GM12878 (cell line): Measurements from ENCODE around the gene ATXN1. TPM values are rescaled to one million over a fixed set of nuclear protein-coding genes. Genes with fewer than 3 reads are reported as not detected.

Experiments
- ATAC-seq: fragments of 200-7000 bp; cut with Tn5 transposase; 3 replicates; pipeline ENCODE4 v1.9.1; 2020; ENCODE audit warnings: mild to moderate bottlenecking, moderate library complexity
- BruUV-seq: library from RNA; stranded (reverse); fragments of 400-500 nt; replicated peaks from 2 replicates; lab custom pipeline; 2021; lab: Mats Ljungman, UMichigan
- CTCF ChIA-PET: fragments of 300-600 bp; sonication (Branson Sonifier 250); formaldehyde crosslinking; extraction: SDS; loops from one replicate; lab custom pipeline; 2021; ENCODE audit warnings: inconsistent platforms; lab: Yijun Ruan, JAX
- POLR2A ChIA-PET: fragments of 350-600 bp; formaldehyde crosslinking; extraction: SDS; loops from one replicate; lab custom pipeline; 2021; ENCODE audit warnings: inconsistent platforms; lab: Charles Lee
- RAD21 ChIA-PET: fragments of 300-600 bp; sonication (Branson Sonifier 250); formaldehyde crosslinking; loops from one replicate; lab custom pipeline; 2023; ENCODE audit warnings: antibody characterized with exemption; ENCODE audit not compliant: unreplicated experiment; lab: Charles Lee
- SMC1A ChIA-PET: fragments of 300-600 bp; sonication (Branson Sonifier 250); formaldehyde crosslinking; loops from one replicate; lab custom pipeline; 2023; ENCODE audit not compliant: unreplicated experiment, uncharacterized antibody; lab: Charles Lee
- DNase-seq: peaks from one replicate; pipeline ENCODE4 v3.0.0-alpha.2; 2011; ENCODE audit warnings: low read depth, low spot score
- FAIRE-seq: peaks from 3 replicates; lab custom pipeline; 2011; peaks lifted over from hg19 to GRCh38; lab: Jason Lieb, UNC
- H2AFZ ChIP-seq: 2 replicates; pipeline ENCODE4 v1.6.0; 2011; ENCODE audit warnings: low read depth, low read length, control low read depth; ENCODE audit not compliant: control insufficient read depth
- H3K27ac ChIP-seq: 2 replicates; pipeline ENCODE4 v1.5.1; 2011; ENCODE audit warnings: control low read depth; ENCODE audit not compliant: control insufficient read depth, insufficient read depth
- H3K27me3 ChIP-seq, 2 experiments: replicated peaks in 1 of 2; 2 replicates each; pipeline versions ENCODE4 v1.6.0 to v1.6.1; 2011; ENCODE audit warnings: low read length in 1 of 2; ENCODE audit not compliant: control insufficient read depth in 2 of 2, insufficient read depth in 2 of 2
- H3K36me3 ChIP-seq, 2 experiments: 2 replicates each; pipeline ENCODE4 v1.5.1; 2011; ENCODE audit warnings: low read length in 1 of 2; ENCODE audit not compliant: control insufficient read depth in 2 of 2, insufficient read depth in 2 of 2
- H3K4me1 ChIP-seq: 2 replicates; pipeline ENCODE4 v1.6.1; 2011; ENCODE audit warnings: mild to moderate bottlenecking, low read length, moderate library complexity, mixed read lengths; ENCODE audit not compliant: control insufficient read depth, insufficient read depth
- H3K4me2 ChIP-seq: 2 replicates; pipeline ENCODE4 v1.6.0; 2011; ENCODE audit warnings: control low read depth; ENCODE audit not compliant: control insufficient read depth, insufficient read depth
- H3K4me3 ChIP-seq: fragments of 200-600 bp; sonication (generic); 2 replicates; pipeline ENCODE4 v1.5.1; 2016
- H3K79me2 ChIP-seq: 2 replicates; pipeline ENCODE4 v1.6.0; 2011; ENCODE audit warnings: low read length; ENCODE audit not compliant: control insufficient read depth, insufficient read depth
- H3K9ac ChIP-seq: 2 replicates; pipeline ENCODE4 v1.8.0; 2011; ENCODE audit warnings: low read length, control low read depth, mixed read lengths; ENCODE audit not compliant: control insufficient read depth, insufficient read depth
- H3K9me3 ChIP-seq: replicated peaks from 3 replicates; pipeline ENCODE4 v1.5.1; 2011; ENCODE audit warnings: mild to moderate bottlenecking, low read length; ENCODE audit not compliant: control insufficient read depth, insufficient read depth
- H4K20me1 ChIP-seq: 2 replicates; pipeline ENCODE4 v1.6.0; 2011; ENCODE audit not compliant: control insufficient read depth, insufficient read depth
- CEBPB ChIP-seq, 2 experiments: fragments of 150-350 bp in 1 of 2; IDR thresholded peaks; 2 replicates each; pipeline ENCODE4 v1.6.1; 2012 to 2014; ENCODE audit warnings: low read depth in 2 of 2, low read length in 2 of 2, borderline replicate concordance in 1 of 2, inconsistent platforms in 1 of 2
- EGR1 ChIP-seq, 2 experiments: IDR thresholded peaks; 1 replicate in 1 of 2; 2 replicates in 1 of 2; pipeline ENCODE4 v1.6.1; 2011 to 2012; ENCODE audit warnings: low read depth in 2 of 2, low read length in 2 of 2, borderline replicate concordance in 1 of 2, mild to moderate bottlenecking in 1 of 2, moderate library complexity in 1 of 2
- EZH2 ChIP-seq: IDR thresholded peaks from 2 replicates; pipeline ENCODE4 v1.6.1; 2012; ENCODE audit warnings: low read depth, mild to moderate bottlenecking, control low read depth, inconsistent platforms, low read length, borderline replicate concordance; ENCODE audit not compliant: control insufficient read depth
- HSF1 ChIP-seq: fragments of 150-350 bp; IDR thresholded peaks from 2 replicates; pipeline ENCODE4 v1.6.1; 2014; ENCODE audit warnings: mild to moderate bottlenecking, low read depth, low read length
- MAX ChIP-seq: IDR thresholded peaks from 2 replicates; pipeline ENCODE4 v1.6.1; 2012; ENCODE audit warnings: low read depth, low read length, improper control_type of control experiment
- MEF2B ChIP-seq: fragments of 450-650 bp; IDR thresholded peaks from 2 replicates; pipeline ENCODE4 v1.6.1; 2018; ENCODE audit warnings: mild to moderate bottlenecking, moderate library complexity; ENCODE audit not compliant: partially characterized antibody, poor library complexity, severe bottlenecking
- NRF1 ChIP-seq: conservative IDR thresholded peaks from 2 replicates; pipeline ENCODE4 v1.6.1; 2011; ENCODE audit warnings: mild to moderate bottlenecking, low read depth, low read length, improper control_type of control experiment
- RCOR1 ChIP-seq: conservative IDR thresholded peaks from 2 replicates; pipeline ENCODE4 v1.6.1; 2012; ENCODE audit warnings: low read depth, low read length, improper control_type of control experiment
- REST ChIP-seq: IDR thresholded peaks from 2 replicates; pipeline ENCODE4 v1.6.1; 2012; ENCODE audit warnings: mild to moderate bottlenecking, low read depth, low read length
- ZNF217 ChIP-seq: fragments of 450-650 bp; IDR thresholded peaks from 2 replicates; pipeline ENCODE4 v1.6.1; 2017; ENCODE audit warnings: antibody characterized with exemption, mild to moderate bottlenecking
- ZNF384 ChIP-seq: IDR thresholded peaks from 2 replicates; pipeline ENCODE4 v1.6.1; 2012; ENCODE audit warnings: low read depth, mild to moderate bottlenecking, low read length, improper control_type of control experiment, borderline replicate concordance
- WGBS: methylation state at CpG from one replicate; pipeline ENCODE4 v1.1.6; 2016; ENCODE audit warnings: low lambda C conversion rate; ENCODE audit not compliant: insufficient replicate concordance, insufficient coverage; ENCODE audit errors: missing lambda C conversion rate; 5-methylcytosine and 5-hydroxymethylcytosine counted together
- in situ Hi-C: fragments of 300-500 bp; cut with MboI; formaldehyde crosslinking; loops from 9 replicates; pipeline ENCODE4 v1.14.3; 2018; ENCODE audit warnings: mixed read lengths
- intact Hi-C: fragments of 100-400 bp; cut with micrococcal nuclease; formaldehyde crosslinking; loops from one replicate; pipeline ENCODE4 v1.14.2; 2022; ENCODE audit not compliant: unreplicated experiment
- polyA plus RNA-seq, 11 experiments: library from polyadenylated mRNA; depleted of rRNA in 4 of 11; unstranded in 6 of 11; stranded (reverse) in 5 of 11; fragments of >200 nt; fragmentation: Nextera tagmentation in 4 of 11; fragmentation: Illumina TruSeq in 1 of 11; extraction: Ambion mirVana in 4 of 11; extraction: Trizol in 1 of 11; gene quantifications; 1 replicate in 1 of 11; 2 replicates in 10 of 11; pipeline versions ENCODE4 v1.2.1 to v1.2.3, GENCODE V29; 2011 to 2016; ENCODE audit warnings: inconsistent platforms in 2 of 11, missing spikeins in 2 of 11, low read depth in 1 of 11
- total RNA-seq, 4 experiments: library from RNA; depleted of rRNA in 3 of 4; stranded (reverse); fragments of >200 nt in 3 of 4; fragmentation: Illumina TruSeq in 1 of 4; extraction: Trizol in 1 of 4; gene quantifications; 2 replicates each; pipeline versions ENCODE4 v1.2.1 to v1.2.3, GENCODE V29; 2013 to 2021
- TF ChIP-seq, protein P1 (sequence below): fragments of 450-650 bp; IDR thresholded peaks from 2 replicates; pipeline ENCODE4 v1.6.1; 2017; ENCODE audit warnings: mild to moderate bottlenecking, moderate library complexity

ATXN1 gene
- total and polyA plus RNA-seq, 10 of the 15 experiments (the other 5 are each of a cell fraction or from before 2014, with no cell fraction given): 12.2 to 51.2 (median 20.5) TPM

DNA sequence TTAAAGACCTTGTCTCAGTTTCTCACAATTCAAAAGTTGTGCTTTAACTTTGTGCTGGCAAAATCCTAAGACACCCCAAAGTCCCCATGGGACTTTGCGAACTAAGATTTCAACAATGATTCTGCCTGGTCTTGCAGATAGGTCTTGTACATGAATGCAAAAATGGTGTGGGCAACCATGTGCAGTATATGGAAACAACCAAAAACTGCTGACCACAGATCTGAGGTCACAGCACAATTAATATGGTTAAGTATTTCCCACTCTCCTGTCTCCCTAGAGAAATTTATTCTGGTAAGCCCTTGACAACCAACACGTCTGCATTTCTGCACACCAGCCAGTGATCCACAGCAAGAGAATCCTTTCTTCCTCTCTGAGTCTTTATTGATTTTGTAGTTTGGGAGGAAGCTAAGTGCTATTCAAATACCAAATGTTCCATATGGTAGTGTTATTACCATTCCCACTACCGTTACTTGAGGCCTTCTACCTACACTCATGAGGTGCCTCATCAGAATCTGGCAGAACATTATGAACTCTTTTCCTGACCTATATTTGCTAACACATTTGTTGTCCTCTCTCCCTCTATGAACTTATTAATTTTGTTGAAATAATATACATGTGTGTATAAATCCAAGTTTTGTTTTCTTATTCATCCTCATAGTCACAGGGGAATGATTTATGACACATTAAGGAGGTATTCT, 178.7 kb downstream of the ATXN1 start:
- Histone ChIP-seq H3K79me2 (no peaks in the 10 kb centered on the region), H3K9ac (no peak overlapping the region), H3K4me3 (no peak overlapping the region), H4K20me1 (no peaks in the 10 kb centered on the region), H3K9me3 (peaks cover 3% of the 10 kb centered on the region; the same call in 1 of the 3 replicates), H3K4me1 (peaks cover 5% of the 10 kb centered on the region), H2AFZ (no peak overlapping the region), H3K27ac (no peak overlapping the region), H3K27me3 (no peaks in the 10 kb centered on the region), H3K4me2 (no peak overlapping the region), H3K36me3 (peaks cover 0 to 2% of the 10 kb centered on the region in 2 experiments; a peak in 2 of 4 replicates)
- BruUV-seq: no TSS peak
- WGBS: 68% methylated on average over 3 of the region's 3 CpGs
- intact Hi-C loops: no loop called here
- ChIA-PET RAD21 (interaction anchor here (0.9 to 1.3 kb wide), 5 partner anchors 20 to 253 kb away, joined by 3 to 4 read pairs (median 3); no protein-coding TSS in a partner anchor), SMC1A (interaction anchor here (1.0 to 2.3 kb wide), 7 partner anchors 9 to 251 kb away, joined by 3 to 10 read pairs (median 6); no protein-coding TSS in a partner anchor), POLR2A (interaction anchor here (1.3 to 1.5 kb wide), 2 partner anchors 10 to 19 kb away, joined by 3 to 5 read pairs; no protein-coding TSS in a partner anchor), CTCF (interaction anchor here (0.7 to 1.9 kb wide), 5 partner anchors 9 to 67 kb away, joined by 3 to 5 read pairs (median 4); no protein-coding TSS in a partner anchor)
- peak; percentile 33 for ATAC-seq
- in situ Hi-C loops: no loop called here
- no peak for DNase-seq
- FAIRE-seq: no peak
- TF ChIP-seq REST (no peak), ZNF217 (no peak), NRF1 (no peak), HSF1 (no peak), RCOR1 (no peak), MEF2B (peak; percentile 40), CEBPB (IDR thresholded peaks at IDR 0.05; ENCODE audit: borderline replicate concordance in 1 of 2, low read depth in 2 of 2, low read length in 2 of 2) (no peak), ZNF384 (no peak), EZH2 (no peak), EGR1 (IDR thresholded peaks at IDR 0.05; ENCODE audit: borderline replicate concordance in 1 of 2, low read depth in 2 of 2, low read length in 2 of 2) (no peak), MAX (no peak)
- TF ChIP-seq, protein P1, sequence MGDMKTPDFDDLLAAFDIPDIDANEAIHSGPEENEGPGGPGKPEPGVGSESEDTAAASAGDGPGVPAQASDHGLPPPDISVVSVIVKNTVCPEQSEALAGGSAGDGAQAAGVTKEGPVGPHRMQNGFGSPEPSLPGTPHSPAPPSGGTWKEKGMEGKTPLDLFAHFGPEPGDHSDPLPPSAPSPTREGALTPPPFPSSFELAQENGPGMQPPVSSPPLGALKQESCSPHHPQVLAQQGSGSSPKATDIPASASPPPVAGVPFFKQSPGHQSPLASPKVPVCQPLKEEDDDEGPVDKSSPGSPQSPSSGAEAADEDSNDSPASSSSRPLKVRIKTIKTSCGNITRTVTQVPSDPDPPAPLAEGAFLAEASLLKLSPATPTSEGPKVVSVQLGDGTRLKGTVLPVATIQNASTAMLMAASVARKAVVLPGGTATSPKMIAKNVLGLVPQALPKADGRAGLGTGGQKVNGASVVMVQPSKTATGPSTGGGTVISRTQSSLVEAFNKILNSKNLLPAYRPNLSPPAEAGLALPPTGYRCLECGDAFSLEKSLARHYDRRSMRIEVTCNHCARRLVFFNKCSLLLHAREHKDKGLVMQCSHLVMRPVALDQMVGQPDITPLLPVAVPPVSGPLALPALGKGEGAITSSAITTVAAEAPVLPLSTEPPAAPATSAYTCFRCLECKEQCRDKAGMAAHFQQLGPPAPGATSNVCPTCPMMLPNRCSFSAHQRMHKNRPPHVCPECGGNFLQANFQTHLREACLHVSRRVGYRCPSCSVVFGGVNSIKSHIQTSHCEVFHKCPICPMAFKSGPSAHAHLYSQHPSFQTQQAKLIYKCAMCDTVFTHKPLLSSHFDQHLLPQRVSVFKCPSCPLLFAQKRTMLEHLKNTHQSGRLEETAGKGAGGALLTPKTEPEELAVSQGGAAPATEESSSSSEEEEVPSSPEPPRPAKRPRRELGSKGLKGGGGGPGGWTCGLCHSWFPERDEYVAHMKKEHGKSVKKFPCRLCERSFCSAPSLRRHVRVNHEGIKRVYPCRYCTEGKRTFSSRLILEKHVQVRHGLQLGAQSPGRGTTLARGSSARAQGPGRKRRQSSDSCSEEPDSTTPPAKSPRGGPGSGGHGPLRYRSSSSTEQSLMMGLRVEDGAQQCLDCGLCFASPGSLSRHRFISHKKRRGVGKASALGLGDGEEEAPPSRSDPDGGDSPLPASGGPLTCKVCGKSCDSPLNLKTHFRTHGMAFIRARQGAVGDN: peak; percentile 15; the same call in 1 of the 2 replicates
